ENCODE data around the gene ISCA2. TPM values are rescaled to one million over a fixed set of nuclear protein-coding genes. Genes with fewer than 3 reads are reported as not detected.

The ISCA2 gene, protein sequence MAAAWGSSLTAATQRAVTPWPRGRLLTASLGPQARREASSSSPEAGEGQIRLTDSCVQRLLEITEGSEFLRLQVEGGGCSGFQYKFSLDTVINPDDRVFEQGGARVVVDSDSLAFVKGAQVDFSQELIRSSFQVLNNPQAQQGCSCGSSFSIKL
- 25.0 and 25.2 TPM in 2 replicates for total RNA-seq

DNA sequence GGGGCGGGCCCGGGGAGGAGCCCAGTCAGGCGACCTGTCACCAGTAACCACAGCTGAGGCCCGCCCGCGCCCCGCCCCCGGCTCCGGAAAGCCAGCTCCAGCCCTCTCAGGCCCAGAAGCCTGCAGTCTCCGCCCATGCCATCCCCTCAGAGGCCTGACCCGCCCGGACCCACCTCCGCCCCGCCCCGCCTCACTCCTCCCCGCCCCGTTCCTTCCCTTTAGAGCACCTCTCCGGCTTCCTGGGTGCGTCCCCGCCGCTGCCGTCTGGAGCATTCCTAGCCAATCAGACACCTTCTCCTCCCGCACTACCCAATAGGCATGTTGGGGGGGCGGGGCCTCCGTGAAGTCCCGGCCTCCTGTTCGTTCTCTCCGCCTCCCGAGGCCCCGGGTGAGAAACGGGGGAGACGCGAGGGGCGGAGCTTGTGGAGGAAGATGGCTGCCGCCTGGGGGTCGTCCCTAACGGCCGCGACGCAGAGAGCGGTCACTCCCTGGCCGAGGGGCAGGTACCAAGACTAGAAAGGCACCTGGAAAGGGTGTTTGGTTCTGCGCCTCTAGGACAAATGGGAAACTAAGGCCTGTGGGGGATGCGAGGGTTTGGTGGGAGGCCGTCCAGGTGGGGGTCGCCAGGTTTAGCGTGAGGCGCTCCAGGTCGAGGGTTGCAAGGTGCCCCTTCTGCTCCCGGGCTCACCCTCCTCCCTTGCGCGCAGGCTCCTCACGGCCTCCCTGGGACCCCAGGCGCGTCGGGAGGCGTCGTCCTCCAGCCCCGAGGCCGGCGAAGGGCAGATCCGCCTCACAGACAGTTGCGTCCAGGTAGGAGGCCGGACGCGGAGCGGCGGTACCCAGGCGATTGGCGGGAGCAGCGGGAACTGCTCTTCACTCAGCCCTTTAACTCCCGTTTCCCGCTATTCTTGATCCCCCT lies at the start of gene ISCA2:
Gene ISCA2, plus strand, starts transcription at position 423 of the 919 bp plus-strand sequence. Its CDS starts 10 bp downstream, at position 433.

DNA sequence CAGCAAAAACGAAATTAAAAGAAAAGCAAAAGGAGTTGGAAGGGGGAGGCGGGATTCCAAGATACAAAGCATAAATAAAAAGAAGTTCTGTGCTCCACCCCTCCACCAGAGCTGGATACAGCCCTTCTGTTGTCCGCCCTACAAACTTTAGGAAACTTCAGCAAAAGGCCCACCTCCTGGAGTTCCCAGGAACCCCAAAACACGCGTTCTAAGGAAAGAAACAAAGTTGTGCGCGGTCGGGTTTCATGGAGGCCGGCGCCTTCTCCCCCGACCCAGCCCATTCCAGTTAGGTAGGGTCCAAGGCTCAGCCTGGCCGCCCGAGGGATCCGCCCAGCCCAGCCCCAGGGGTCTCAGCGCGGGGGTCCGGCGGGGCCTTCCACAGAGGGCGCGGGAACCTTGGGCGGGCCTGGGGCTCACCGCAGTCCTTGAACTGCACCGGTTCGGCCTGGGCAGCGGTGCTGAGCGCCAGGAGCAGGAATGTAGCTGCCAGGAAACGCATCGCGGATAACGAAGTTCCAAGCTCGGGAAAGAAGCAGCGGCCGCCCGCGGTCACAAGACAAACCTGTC lies 706 bp upstream of the ISCA2 start, which contains the start of gene NPC2:
Gene NPC2, minus strand, starts transcription at position 530 of the 567 bp plus-strand sequence. Its CDS starts 31 bp downstream, at position 499.

Other genes with a start within 250 kb of the ISCA2 start
- 23.9 and 26.2 TPM in 2 replicates for gene ABCD4, start 190.8 kb upstream of the ISCA2 start, total RNA-seq
- gene VRTN, start 145.3 kb upstream of the ISCA2 start, total RNA-seq: not detected in 2 replicates
- under 0.01 TPM in 1 of 2 replicates, not detected in the other for gene SYNDIG1L, start 67.6 kb upstream of the ISCA2 start, total RNA-seq
- 254 and 299 TPM in 2 replicates for gene NPC2, start 460 bp upstream of the ISCA2 start, total RNA-seq
- 16.2 and 19.5 TPM in 2 replicates for gene LTBP2, start 118.5 kb downstream of the ISCA2 start, total RNA-seq
- gene AREL1, start 219.3 kb downstream of the ISCA2 start, total RNA-seq: 16.1 TPM in 2 replicates
- gene FCF1, start 219.4 kb downstream of the ISCA2 start, total RNA-seq: 29.9 and 32.6 TPM in 2 replicates